Duodenal mucosa (tissue), 2 donors: ENCODE data around the gene TRERF1.

Source experiments
- H3K27ac ChIP-seq: one replicate; pipeline ENCODE4 v1.7.0; 2013; ENCODE audit warnings: low read depth, low read length
- H3K27me3 ChIP-seq, 2 donors: one replicate each; pipeline ENCODE4 v1.7.0; 2013; ENCODE audit warnings: low read length in 2 of 2, control low read depth in 1 of 2; ENCODE audit not compliant: insufficient read depth in 2 of 2, control insufficient read depth in 1 of 2
- H3K36me3 ChIP-seq, 2 donors: one replicate each; pipeline ENCODE4 v1.7.0; 2013; ENCODE audit warnings: low read length in 2 of 2, control low read depth in 1 of 2; ENCODE audit not compliant: insufficient read depth in 2 of 2, control insufficient read depth in 1 of 2
- H3K4me1 ChIP-seq, 2 donors: one replicate each; pipeline ENCODE4 v1.7.0; 2013; ENCODE audit warnings: low read length in 2 of 2, control low read depth in 1 of 2; ENCODE audit not compliant: insufficient read depth in 2 of 2, control insufficient read depth in 1 of 2
- H3K4me3 ChIP-seq, 2 donors: one replicate each; pipeline ENCODE4 v1.7.0; 2013; ENCODE audit warnings: low read length in 2 of 2, low read depth in 1 of 2
- H3K9ac ChIP-seq, 2 donors: one replicate each; pipeline ENCODE4 v1.7.0; 2013; ENCODE audit warnings: low read length in 2 of 2, low read depth in 1 of 2
- H3K9me3 ChIP-seq, 2 donors: one replicate each; pipeline ENCODE4 v1.7.0; 2013; ENCODE audit warnings: low read length in 2 of 2, control low read depth in 1 of 2; ENCODE audit not compliant: control insufficient read depth in 1 of 2

TRERF1 gene

GRCh38 chr6:42407379-42407778 lies 44.3 kb downstream of the TRERF1 start:
- Histone ChIP-seq H3K4me1 (peaks cover 32 to 49% of the 10 kb centered on the region in 2 donors), H3K4me3 (no peak overlapping the region), H3K27me3 (no peaks in the 10 kb centered on the region), H3K9ac (no peak overlapping the region), H3K9me3 (no peaks in the 10 kb centered on the region), H3K27ac (no peak overlapping the region), H3K36me3 (no peaks in the 10 kb centered on the region)

DNA sequence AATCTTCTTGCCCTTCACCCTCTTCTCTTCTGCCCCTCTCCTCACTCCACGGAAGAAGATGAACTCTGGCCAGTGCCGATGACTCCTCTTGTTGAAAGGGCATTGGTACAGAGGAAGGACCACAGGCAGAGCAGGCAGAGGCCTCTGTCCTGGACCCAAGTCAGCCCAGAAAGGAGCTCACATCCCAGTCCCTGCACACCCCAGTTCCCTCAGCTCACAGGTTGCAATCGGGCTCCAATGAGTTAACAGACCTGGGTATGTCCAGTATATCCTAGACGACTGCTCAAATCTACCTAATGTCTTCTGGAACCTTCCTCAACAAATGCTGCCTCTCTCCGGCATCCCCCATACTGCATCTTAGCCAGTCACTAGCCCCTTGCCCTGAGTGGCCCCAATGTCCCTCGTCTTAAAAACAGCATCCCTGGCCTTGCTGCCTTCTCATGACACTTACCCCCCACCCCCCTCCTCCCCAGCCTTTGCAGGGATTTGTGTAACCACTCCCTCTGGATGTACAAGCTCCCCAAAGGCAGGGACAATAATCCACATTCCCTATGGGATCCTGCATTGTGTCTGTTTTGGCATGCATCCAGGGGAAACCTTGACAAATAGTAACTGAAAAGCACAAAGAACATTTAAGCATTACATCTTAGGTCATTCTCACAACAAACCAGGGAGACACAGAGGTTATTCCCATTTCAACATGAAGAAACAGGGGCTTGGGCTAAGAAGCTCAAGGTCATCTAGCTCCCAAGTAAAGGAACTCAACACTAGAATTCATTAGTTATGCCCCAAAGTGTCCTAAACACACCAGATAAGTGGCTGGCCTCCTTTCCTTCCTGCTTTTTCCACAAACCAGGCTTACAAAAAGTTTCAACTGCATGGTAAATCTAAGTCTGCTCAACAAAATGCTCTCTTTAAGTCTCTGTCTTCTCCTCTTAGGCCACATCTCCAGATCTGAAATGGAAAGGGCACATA lies 45.1 kb downstream of the TRERF1 start:
- Histone ChIP-seq H3K9me3 (no peaks in the 10 kb centered on the region), H3K36me3 (no peaks in the 10 kb centered on the region), H3K9ac (no peak overlapping the region), H3K27me3 (no peaks in the 10 kb centered on the region), H3K4me3 (no peak overlapping the region), H3K4me1 (peaks cover 37 to 55% of the 10 kb centered on the region in 2 donors), H3K27ac (no peak overlapping the region)

- no peaks in the 10 kb centered on the region for H3K36me3 ChIP-seq
- H3K27me3 ChIP-seq = no peaks in the 10 kb centered on the region
- no peaks in the 10 kb centered on the region for H3K9me3 ChIP-seq
- no peak overlapping the region for H3K4me3 ChIP-seq
- peak overlapping the region in 1 of 2 donors; percentile 19 for H3K9ac ChIP-seq
- peaks cover 37 to 55% of the 10 kb centered on the region in 2 donors for H3K4me1 ChIP-seq
- no peak overlapping the region for H3K27ac ChIP-seq
Measured at GRCh38 chr6:42405021-42405420, 46.7 kb downstream of the TRERF1 start.

GRCh38 chr6:42404484-42404883 lies 47.2 kb downstream of the TRERF1 start:
- H3K9me3 ChIP-seq = no peaks in the 10 kb centered on the region
- H3K4me3 ChIP-seq = peak overlapping the region in 1 of 2 donors; percentile 2
- peak overlapping the region in 1 of 2 donors; percentile 19 for H3K9ac ChIP-seq
- no peaks in the 10 kb centered on the region for H3K36me3 ChIP-seq
- no peaks in the 10 kb centered on the region for H3K27me3 ChIP-seq
- no peak overlapping the region for H3K27ac ChIP-seq
- peaks cover 37 to 55% of the 10 kb centered on the region in 2 donors for H3K4me1 ChIP-seq

- Histone ChIP-seq H3K4me3 (peak overlapping the region; percentile 56 to 60), H3K9ac (peak overlapping the region in 1 of 2 donors; percentile 2), H3K4me1 (peaks cover 37 to 55% of the 10 kb centered on the region in 2 donors), H3K27me3 (no peaks in the 10 kb centered on the region), H3K36me3 (no peaks in the 10 kb centered on the region), H3K27ac (peak overlapping the region; percentile 20), H3K9me3 (no peaks in the 10 kb centered on the region)
Measured at GRCh38 chr6:42403831-42404230, 47.9 kb downstream of the TRERF1 start.

DNA sequence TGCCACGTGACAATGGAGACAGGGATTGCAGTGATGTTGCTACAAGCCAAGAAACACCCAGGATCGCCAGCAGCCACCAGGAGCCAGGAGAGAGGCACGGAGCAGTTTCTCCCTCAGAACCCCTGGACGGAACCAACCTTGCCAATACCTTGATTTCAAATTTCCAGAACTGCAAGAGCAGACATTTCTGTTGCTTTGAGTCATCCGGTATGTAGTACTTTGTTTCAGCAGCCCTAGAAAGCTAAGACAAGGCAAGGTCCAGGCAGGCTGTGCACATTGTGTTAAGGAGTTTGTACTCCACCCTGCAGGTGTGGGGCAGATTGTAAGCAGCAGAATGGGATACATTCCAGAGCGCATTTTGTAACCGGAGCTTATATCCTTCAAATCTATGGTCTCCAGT lies 48.3 kb downstream of the TRERF1 start:
- Histone ChIP-seq H3K4me1 (peaks cover 37 to 55% of the 10 kb centered on the region in 2 donors), H3K36me3 (no peaks in the 10 kb centered on the region), H3K9me3 (no peaks in the 10 kb centered on the region), H3K27me3 (no peaks in the 10 kb centered on the region), H3K4me3 (peak overlapping the region; percentile 56 to 60), H3K27ac (peak overlapping the region; percentile 20), H3K9ac (peak overlapping the region; percentile 2 to 30)

GRCh38 chr6:42402184-42402583 lies 49.5 kb downstream of the TRERF1 start:
- H3K27me3 ChIP-seq = no peaks in the 10 kb centered on the region
- H3K27ac ChIP-seq = no peak overlapping the region
- no peaks in the 10 kb centered on the region for H3K36me3 ChIP-seq
- peak overlapping the region in 1 of 2 donors; percentile 16 for H3K4me3 ChIP-seq
- no peak overlapping the region for H3K9ac ChIP-seq
- H3K9me3 ChIP-seq = no peaks in the 10 kb centered on the region
- peaks cover 37 to 48% of the 10 kb centered on the region in 2 donors for H3K4me1 ChIP-seq

DNA sequence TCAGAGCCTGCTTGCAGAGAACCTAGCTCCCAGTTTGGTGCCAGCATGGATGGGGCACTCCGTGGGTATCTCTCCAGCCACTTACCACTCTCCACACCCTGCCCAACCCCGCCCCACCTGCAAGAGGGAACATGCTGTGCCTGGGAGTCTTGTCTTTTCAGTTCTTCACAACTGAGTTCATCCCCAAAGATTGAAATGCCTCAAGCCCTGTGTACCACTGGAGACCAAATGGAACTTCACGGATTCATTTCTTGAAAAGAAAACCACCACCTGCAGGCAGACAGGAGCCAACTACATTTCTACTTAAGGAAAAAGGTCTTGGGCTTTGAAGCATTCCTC lies 50.1 kb downstream of the TRERF1 start:
- no peaks in the 10 kb centered on the region for H3K9me3 ChIP-seq
- peaks cover 37 to 43% of the 10 kb centered on the region in 2 donors for H3K4me1 ChIP-seq
- H3K4me3 ChIP-seq = no peak overlapping the region
- H3K36me3 ChIP-seq = no peaks in the 10 kb centered on the region
- no peak overlapping the region for H3K9ac ChIP-seq
- no peak overlapping the region for H3K27ac ChIP-seq
- no peaks in the 10 kb centered on the region for H3K27me3 ChIP-seq

DNA sequence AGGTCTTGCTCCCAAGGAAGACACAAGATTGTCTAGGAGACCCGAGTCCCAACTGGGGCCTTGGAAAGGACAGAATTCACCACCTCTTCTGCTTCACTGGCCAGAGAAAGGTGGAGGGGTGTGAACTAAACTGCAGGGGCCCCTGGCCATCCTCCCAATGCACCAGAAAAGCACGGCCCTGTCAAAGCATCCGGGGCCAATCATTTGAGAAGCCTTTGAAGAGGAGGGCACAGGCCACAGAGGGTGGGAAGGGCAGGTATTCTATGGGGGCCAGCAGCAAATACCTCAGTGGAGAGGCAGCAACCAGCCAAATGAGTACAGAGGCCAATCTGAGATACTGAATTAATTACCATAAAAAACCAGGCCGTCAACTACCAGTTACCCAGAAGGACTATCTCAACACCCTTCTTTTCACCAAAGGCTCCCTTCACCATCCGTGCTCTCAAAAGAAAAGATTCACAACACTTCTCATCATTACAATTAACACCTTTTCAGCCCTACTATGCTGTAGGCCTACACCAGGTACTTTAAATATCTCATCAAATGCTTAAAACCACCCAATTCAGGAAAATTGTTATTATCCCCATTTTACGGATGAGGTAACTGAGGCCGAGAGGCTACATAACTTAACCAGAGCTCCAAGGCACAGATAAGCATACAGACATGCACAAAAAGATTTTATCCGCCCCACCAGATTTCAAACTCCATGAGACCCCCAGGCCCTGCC lies 50.7 kb downstream of the TRERF1 start:
- Histone ChIP-seq H3K27ac (no peak overlapping the region), H3K36me3 (no peaks in the 10 kb centered on the region), H3K9me3 (no peaks in the 10 kb centered on the region), H3K27me3 (no peaks in the 10 kb centered on the region), H3K4me3 (no peak overlapping the region), H3K9ac (no peak overlapping the region), H3K4me1 (peaks cover 35 to 38% of the 10 kb centered on the region in 2 donors)
